ENCODE data around the gene POU3F1.
A peak's percentile ranks its signal among the peaks of the same experiment; 100 is the strongest.
"Not testable (repeated sequence)": the region's sequence is repeated elsewhere in the genome, so short reads cannot be mapped to it uniquely, and the experiment has no call there.

The POU3F1 gene

DNA sequence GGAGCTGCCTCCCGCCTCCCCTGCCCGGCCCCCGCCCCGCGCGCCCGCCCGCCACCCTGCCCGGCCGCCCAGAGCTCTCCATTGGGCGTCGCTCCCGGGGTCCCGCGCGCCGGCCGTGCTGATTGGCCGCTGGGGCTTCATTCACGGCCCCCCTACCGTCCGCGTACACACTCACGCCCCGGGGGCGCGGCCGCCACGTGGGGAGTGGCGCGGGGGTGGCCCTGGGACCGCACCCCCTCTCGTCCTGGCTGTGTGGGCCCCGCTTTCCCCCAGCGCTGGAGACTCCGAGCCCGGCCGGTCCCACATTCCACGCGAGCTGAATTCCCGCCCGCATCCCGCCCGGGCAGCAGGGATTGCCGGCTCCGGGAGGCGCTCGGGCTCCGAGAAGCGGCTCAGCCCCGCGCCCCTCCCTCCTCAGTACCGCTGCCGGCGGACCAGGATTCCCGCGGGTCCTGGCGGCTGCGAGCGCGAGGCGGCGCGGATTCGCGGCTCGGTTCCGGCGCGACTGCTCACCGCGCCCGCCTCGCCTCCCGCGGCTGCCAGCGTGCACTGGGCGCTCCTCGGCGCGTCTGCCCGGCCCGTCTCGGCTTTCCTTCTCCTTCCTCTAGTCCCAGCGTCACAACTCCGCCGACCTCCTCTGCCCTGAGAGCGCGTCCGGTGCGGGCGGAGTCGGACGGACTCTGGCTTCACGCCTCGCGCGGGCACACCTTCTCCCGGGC lies 450 bp upstream of the POU3F1 start:
- peak; percentile 68 for DNase-seq

DNA sequence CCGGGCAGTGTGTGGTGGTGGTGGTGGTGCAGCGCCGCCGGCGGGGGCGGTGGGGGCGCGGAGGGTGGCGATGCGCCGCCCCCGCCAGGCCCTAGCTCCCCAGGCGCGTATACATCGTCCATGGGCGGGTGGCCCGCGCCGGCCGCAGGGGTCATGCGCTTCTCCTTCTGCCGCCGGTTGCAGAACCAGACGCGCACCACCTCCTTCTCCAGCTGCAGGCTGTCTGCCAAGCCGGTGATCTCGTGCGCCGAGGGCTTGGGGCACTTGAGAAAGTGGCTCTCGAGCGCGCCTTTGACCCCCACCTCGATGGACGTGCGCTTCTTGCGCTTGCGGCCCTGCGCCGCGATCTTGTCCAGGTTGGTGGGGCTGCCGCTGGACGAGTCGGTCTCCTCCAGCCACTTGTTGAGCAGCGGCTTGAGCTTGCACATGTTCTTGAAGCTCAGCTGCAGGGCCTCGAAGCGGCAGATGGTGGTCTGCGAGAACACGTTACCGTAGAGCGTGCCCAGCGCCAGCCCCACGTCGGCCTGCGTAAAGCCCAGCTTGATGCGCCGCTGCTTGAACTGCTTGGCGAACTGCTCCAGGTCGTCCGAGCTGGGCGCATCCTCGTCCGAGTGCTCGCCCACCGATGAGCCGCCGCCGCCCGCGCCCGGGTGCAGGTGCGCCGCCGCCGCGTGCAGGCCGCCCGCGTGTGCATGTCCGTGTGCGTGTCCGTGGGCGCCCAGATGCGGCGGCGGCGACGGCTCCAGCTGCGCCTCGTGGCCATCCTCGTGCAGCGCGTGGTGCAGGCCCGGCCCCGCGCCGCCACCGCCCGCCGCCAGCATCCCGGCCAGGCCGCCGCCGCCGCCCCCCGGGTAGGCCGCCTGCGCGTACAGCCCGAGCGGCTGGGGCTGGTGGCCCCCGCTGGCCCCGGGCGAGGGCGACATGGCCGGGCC lies 926 bp downstream of the POU3F1 start:
- no peak for DNase-seq

DNA sequence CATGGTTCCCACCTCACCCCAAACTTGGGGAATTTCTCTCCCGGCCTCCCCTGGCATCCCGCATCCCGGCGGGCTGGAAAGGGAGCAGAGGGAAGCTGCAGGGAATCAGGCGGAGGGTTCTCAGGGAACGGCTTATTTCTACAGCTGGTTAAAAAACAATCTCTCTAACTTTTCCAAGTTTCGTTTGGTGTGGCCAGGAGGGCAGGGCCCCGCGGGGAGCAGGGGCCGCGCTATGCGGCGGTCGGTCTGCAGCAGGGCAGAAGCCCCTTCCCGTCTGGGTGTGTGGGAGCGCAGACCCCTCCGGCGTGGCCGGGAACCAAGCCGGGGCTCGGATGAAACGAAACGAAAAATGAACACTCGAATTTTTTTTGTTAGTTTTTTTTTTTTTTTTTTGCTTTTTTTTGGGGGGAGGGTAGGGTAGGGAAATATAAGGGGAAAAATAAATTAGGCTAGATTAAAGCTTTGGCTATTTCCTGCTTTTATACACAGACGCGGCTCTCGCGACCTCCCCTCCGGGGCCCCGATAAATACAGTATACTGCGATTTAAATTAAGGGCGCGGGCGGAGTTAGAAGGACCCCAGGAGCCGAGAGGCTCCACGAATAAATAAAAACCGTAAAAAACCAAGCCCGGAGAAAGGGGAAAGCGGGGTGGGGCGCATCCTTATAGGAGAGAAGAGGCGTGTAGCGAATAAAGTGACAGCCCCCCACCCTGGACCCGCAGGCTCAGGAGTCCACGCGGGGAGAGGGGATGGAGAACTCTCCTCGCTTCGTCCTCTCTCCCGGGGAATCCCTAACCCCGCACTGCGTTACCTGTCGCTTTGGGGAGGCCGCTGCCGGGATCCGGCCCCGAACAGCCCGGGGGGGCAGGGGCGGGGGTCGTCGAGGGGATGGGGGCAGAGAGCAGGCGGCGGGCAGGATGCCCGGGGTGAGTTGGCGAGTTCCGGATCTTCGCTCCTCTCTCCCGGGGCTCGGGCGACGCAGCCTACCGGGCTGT lies 2.1 kb downstream of the POU3F1 start:
- no peak for DNase-seq

DNA sequence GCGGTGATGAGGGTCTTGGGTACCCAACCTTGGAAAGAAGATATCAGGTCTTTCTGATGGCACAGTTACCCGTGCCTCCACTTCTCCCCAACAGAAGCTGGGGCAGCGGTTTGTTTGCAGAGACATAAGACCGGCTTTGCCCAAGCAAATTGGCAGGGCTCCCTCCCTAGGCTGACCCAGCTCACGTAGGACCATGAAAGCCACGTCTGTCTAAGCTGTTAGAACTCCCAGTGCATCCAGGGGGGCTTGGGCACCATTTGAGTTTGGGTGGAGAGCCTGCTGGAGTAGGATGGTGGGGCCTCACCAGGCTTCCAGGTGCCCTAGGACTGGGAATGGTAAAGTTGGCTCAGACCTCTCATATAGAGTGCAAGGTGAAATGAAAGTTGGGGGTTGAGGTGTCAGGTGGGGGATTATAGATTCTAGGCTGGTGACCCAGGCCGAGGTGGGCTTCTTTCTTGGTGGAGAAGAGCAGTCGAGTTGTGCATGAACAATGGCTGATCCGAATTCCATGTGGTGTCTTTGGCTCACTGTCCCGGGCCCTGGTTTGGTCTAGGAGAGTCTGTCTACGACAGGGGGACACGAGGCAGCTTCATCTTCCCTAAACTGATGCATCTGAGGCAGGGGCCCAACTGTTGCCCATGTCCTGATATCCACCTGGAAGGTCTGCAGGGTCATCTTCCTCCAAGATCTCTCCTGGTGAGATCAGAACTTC lies 3.4 kb downstream of the POU3F1 start:
- DNase-seq, result no peak

DNA sequence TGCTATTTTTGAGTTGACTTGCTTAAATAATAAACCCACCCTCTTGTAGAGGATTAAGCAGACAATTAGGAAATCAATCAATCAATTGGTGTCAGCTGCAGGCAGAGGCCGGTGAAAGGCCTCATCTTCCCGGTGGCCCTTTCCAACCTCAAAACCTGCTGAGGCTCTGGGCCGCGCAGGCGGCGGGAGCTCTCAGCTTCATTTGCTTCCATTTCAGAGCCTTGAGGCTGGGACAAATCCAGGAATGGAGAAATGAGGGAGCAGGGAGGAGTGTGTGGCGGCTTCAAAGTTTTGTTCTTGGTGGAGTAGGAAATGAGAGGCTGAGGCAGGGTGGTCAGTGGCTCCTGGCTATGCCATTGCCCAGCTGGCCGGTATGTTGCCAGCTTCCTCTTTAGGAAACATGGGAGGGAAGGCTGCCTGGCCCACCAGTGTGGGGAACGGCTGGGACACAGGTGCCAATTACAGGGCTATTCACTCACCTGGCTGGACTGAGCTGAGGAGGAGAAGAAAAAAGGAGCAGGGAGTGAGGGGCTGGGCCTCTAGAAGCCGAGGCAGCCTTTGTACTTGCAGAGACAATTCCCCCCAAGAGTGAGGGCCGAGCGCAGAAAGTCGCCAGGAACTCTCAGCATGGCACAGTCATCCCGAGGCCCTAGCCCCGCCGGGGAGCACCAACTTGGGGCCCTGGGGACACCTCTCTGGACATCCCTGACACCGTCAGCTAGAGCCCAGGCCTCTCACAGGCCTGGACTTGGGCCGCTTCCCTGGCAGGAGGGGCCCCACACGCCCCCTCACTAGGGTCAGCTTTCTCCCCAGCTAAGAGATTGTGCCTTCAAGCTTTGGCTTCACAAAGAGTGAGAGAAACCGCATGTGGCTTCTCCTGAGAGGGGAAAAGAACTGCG lies 4.4 kb downstream of the POU3F1 start:
- no peak for DNase-seq

DNA sequence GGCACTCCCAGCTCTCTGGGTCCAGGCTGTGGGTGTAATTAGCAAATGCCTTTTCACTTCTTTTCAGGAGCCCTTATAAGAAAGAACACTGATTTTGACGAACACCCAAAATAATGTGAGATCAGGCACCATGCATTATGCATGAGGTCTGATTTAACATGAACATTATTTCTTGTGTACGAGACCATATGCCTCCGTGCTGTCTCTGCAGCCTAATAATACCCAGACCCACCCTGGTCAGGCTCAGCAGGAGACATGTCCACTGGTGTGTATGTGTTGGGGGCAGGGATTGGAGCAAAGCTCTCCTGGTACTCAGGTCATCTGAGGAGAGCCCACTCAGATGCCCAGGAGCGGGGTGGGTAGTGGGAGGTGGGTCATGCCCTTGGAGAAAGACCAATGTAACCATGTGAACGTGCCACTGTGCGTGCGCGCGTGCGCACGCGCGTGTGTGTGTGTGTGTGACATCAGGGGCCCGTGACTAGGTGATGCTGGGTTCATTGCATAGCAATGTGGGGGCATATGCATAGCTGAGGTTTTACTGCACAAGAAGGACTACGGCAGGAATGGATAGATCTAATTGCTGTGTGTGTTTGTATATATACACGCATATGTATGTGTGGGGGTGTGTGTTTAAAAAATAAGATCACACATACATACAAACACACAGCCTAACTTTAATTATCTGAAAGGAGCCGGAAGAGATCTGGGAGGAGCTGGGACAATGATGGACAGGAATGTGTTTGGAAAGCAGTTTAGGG lies 7.1 kb downstream of the POU3F1 start:
- DNase-seq, result no peak

DNA sequence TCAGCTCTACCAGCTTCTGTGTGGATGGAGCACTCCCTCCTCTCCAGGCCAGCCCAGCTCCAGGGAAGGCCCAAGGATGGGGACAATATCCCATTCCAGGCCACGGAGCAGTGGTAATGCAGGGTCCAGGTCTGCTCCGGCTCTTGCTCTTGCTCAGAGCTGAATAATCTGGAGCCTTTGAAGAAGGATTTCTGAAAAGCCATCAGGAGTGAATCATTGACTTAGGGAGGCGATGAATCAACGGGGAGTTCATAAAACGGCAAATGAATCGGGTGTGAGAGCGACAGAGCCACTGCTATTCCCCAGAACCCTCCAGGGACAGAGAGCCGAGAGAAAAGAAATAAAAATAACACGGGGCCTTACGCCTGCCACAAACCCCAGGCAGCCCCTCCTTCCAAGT lies 7.7 kb downstream of the POU3F1 start:
- DNase-seq, result no peak

DNA sequence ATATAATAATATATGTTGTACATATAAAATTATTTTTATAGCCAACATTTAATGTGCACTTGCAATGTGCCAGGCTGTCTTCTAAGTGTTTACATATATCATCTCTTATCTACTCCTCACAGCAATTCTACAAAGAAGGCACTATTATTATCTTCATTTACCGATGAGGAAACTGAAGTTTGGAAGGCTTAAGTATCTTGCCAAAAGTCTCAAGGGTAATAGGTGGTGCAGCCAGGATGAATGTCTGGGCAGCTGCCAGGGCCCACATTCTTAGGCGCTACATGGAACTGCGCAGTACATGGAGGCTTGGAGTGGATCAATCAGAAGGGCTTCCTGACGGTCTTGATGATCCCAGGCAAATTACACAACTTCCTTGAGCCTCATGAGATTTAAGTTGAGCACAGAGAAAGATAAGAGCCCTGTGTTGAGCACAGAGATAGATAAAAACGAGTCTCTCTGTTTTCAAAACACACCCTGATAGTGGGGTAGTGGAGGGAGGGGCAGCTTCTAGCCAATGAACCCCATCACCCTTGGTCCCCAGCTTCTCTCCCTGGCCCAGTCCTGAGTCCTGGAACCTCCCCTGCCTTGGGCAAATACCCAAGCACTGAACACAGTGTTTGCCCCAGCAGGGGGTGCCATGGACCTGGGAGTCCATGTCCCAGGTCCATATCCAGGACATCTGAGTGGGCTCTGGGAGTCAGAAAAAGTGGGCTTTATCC lies 9.2 kb downstream of the POU3F1 start:
- no peak for DNase-seq

DNA sequence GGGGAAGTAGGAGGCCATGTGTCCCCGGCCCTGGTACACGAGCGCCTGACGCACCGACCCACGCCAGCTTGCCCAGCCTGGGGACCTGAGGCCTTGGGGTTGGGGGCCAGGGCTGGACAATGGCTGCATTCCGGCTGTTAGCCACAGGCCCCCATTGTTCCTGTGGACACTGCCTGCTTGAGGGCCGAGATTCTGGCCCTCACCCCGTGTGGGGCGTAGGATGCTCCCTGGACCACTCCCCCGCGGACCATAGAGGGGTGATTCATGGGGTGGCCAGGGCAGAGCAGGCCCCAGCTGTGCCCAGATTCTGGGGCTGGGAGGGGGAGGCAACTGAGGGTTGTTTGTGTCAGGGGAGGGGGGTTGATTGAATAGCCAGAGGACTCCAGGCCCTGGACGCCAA lies 11.7 kb downstream of the POU3F1 start:
- DNase-seq, result no peak

DNA sequence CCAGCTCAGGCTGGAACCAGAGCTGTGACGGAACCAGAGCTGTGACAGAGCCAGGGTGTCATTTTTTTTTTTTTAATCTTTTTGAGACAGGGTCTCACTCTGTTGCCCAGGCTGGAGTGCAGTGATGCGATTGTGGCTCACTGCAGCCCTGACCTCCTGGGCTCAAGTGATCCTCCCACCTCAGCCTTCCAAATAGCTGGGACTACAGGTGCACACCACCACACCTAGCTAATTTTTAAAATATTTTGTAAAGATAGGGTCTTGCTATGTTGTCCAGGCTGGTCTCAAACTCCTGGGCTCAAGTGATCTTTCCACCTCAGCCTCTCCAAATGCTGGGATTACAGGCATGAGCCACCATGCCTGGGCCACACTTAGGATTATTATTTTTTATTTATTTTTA lies 13.6 kb downstream of the POU3F1 start:
- DNase-seq, result not testable (repeated sequence)

DNA sequence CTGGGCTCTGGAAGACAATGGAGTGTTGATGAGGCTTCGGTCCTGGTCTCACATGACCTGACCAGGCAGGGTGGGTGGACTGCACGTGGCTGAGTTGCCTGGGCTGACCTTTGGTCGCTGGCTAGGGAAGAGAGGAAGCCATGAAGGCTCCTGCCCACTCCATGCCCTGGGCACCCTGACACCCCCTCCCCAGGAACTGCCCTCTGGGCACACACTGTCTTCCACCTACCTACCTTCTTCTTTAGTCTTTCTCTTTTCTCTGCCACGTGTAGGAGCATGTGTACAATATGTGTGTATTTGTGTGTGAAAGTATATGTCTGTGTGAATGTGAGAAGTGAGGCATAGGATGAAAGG lies 15.1 kb downstream of the POU3F1 start:
- no peak for DNase-seq

DNA sequence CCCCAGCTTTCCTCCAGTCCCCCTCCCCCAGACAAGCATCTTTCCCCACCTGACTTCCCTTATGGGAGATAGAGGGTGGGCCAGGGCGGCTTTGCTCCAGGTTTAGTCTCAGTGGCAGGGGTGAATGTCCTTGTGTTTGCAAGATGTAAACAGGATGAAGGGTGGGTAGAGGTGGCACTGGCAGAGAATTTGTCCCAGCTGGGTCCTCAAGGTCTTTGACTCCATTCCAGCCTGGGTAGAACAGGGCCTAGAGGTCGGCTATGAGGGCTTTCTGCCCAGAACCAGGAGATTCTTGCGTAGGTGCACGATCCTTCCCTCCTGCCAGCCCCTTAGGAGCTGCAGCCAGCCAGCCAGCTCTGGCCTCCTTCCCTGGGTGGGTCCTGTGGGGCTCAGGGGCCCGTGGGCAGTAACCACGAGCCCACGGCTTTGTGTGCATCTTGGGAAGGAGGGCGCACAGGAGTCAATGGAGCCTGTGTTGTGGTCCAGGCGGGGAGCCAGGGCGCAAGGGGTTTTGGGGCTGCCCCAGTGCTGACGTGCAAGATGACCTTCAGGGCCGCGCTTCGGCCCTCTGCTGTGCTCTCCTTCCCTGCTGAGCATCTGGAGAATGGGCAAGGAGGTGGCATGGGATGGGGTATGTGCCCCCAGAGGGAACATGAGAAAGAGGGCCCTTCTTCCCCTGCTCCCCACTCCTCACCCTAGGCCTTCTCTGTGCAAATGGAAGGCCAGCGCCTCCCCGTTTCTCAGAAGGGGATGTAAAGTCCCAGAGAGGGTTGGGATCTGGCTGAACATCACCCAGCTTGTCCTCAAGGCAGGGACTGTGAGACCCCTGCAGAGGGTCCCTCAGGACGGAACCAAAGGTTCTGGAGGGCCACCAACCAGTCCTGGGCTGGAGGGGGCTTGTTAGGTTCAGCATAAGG lies 15.7 kb downstream of the POU3F1 start:
- no peak for DNase-seq

DNA sequence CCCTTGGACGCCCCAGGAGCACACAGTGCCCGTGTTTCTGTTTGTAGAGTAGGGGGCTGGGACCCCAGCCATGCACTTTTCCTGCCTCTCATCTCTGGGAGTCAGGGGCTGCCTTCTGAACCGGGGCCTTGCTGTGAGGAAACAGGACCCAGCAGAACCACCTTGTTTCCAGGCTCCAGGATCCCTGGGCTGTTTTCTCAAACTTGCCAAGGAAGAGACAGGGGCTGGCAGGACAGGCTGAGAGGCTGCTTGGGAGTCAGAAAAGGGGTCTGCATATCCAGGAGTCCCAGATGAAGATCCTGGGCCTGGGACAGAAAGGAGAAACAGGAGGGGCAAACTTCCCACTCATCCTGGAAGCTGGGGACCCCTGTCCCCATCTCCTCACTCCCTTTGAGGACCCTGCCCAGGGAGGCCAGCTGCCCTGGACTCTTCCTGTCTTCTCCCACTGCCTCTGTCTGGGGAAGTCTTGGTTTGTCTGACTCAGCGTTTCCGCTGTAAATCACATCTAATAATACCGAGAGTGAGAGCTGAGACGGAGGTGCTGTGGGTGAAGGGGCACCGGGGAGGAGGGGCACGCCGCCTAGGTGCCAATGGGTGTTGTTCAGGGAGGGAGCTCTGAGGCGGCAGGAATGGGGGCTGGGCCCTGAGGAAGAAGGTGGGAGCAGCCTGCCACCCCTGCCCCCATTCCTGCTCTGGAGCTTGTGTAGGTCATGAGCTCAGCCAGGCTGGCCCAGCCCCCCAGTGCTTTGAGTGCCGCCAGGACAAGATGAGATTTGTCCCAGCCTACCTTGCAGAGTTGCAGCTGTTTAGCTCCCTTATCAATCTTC lies 16.7 kb downstream of the POU3F1 start:
- DNase-seq, result peak; percentile 65

DNA sequence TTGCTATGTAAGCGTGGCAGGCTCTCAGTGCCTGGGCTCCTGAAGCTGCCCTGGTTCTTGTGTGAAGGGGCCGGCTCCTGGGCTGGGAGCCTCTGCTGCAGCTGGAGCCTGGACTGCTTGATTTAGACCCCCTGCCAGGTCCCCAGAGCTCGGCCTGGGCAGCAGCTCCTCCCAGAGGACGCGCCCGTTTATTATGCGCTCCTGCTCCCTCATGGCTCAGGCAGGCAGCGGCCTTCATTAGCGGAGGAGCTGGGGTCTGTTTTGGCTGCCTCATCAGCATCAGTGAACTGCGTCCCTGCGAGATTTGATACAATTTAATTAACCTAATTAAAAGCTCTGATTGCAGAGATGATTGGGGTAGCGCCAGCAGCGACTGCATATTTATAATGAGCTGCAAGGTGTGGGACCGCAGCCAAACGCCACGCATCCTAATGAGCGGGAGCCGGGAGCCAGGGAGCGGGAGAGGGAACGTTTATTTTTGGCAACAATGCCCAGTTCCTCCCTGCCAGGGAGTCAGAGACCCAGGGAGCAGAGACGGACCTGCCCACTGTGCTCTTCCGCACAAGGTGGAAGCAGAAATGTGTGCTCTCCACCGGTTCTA lies 17.4 kb downstream of the POU3F1 start:
- DNase-seq, result no peak

DNA sequence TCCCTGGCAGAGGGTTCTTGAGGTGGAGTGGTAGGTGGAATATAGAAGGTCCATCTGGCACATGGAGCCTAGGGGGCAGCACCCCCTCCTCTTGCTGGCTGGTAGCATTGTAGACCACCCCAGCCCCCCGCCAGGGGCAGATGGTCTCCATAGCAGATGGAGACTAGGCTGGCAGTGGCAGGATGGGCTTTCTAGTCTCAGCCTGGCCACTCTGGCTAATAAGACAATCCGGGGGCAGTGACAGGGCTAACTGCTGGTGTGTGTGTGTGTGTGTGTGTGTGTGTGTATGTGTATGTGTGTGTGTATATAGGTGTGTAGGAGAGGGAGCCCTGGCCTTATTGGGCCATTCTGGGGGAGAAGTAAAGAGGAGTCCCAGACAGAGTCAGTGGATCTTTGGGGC lies 17.9 kb downstream of the POU3F1 start:
- no peak for DNase-seq

DNA sequence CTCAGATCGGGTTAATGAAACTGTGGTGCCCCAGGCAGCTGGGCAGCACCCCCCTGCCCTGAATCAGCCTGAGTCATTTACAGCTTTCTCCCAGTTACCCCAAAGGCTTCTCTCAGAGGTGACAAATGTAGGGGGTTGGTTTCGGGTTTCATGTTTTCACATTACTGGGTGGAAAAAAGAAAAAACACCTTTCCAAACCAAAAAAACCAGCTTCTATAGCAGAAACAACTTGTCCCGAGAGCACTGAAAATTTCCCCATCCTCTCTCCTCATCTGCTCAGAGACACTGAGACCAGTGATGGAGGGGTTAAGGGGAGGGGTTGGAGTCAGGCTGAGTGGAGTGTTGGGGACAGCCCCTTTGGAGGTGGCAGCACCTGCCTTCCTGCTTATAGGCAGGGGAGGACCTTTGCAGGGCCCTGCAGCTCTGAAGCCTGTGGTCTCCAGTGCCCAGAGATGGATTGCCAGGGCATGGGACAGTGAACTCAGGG lies 18.4 kb downstream of the POU3F1 start:
- peak; percentile 65 for DNase-seq
